ENCODE measurements around the gene TMEM18. TPM values are rescaled to one million over a fixed set of nuclear protein-coding genes. Genes with fewer than 3 reads are reported as not detected.

The TMEM18 gene
- 17.4 TPM for polyA plus RNA-seq (2013, experiment 1 of 2)
- 16.1 TPM for polyA plus RNA-seq (2013, experiment 2 of 2)

DNA sequence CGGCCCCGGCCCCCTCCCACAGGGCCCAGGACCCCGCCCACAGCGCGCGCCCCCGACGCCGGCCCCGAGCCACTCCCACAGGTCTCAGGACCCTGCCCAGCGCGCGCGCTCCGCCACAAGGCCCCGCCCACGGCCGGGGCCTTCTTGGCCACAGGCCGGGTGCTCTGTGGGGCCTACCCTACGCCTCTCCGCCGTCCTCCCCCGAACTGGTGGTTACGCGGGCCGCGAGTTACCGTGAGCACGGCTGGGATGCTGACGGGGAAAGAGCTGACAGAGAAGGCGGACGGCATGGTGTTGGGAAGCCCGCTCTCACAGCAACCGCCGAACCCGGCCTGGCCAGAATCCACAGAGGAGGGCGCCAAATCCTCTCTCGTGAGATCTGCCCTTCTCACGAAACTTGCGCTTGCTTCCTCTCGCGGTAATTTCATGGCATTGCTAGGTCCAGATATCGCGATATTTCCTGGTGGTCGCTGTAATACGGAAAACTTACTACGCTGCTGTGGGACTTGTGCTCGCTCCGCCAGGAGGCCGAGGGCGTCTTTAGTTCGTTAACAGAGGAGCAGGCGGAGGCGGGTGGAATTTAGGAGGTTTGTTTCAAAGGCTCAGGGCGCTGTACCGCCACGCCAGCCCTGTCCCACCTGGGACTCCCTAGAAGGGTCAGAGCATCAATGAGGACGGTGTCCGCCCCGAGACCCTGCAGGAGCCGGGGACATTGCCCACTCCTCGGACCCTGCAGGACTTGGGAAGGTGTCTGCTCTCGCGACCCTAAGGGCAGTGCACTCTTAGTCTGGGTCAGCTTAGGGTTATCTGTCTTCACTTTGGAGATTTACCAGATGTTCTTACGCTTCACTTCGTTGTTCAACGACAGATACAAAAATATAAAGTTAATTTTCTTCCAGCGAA lies at the start of gene TMEM18:
Gene TMEM18 (minus strand): TSS at position 351 of the 903 bp plus-strand sequence. CDS start 61 bp downstream, at position 290.
- WGBS, 2 experiments (ENCODE audit: insufficient coverage in 2 of 2): 1% methylated on average over 51 to 57 of the region's 68 CpGs
- no peaks in the 10 kb centered on the region for H3K9me3 ChIP-seq (ENCODE audit: control insufficient read depth, low read length)
- peaks cover 10% of the 10 kb centered on the region for H3K36me3 ChIP-seq (ENCODE audit: control insufficient read depth, insufficient read depth, low read length)
- H3K4me1 ChIP-seq (ENCODE audit: control insufficient read depth, insufficient read depth, low read length, poor library complexity, severe bottlenecking): peaks cover 14% of the 10 kb centered on the region
- H3K4me3 ChIP-seq (ENCODE audit: extremely low read depth, insufficient read depth, low read length, poor library complexity, severe bottlenecking): peak within 1 kb of the TSS; percentile 70
- peak within 1 kb of the TSS; percentile 100 for H3K27ac ChIP-seq (ENCODE audit: low read depth, low read length, severe bottlenecking)

DNA sequence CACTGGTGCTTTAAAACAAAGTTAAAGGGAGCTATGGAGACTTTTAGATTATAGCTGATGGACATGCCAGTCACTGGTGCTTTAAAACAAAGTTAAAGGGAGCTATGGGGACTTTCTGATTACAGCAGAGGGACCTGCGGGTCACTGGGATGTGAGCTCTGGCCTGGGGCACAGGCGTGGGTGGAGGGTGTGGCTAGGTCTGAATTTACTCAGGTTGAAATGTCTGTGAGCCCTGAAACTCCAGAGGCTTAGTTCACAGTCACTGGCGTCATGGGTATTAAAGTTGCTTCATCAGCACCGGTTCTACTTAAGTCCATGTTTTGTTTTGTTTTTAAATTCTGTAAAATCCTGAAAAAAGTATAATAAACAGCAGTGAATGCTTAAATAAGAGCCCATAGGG lies 49.0 kb upstream of the TMEM18 start:
- Histone ChIP-seq H3K4me1 (ENCODE audit: control insufficient read depth, insufficient read depth, low read length, poor library complexity, severe bottlenecking) (no peaks in the 10 kb centered on the region), H3K27ac (ENCODE audit: low read depth, low read length, severe bottlenecking) (no peak overlapping the region), H3K9me3 (ENCODE audit: control insufficient read depth, low read length) (no peaks in the 10 kb centered on the region), H3K36me3 (ENCODE audit: control insufficient read depth, insufficient read depth, low read length) (no peaks in the 10 kb centered on the region), H3K4me3 (ENCODE audit: extremely low read depth, insufficient read depth, low read length, poor library complexity, severe bottlenecking) (no peak overlapping the region)
- 78 to 87% methylated on average over 2 of the region's 4 CpGs for WGBS, 2 experiments (ENCODE audit: insufficient coverage in 2 of 2)

DNA sequence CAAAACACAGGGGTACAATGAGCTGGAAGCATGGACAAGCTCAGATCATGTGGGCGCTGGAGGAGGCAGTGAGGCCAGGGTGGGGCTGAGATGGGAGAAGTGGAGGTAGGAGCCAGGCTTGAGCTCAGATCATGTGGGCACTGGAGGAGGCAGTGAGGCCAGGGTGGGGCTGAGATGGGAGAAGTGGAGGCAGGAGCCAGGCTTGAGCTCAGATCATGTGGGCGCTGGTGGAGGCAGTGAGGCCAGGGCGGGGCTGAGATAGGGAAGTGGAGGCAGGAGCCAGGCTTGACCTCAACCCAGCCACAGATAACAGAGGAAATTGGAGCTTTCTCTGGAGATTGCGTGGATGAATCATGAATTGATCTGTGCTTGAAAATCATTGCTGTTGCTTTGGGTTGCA lies 48.3 kb upstream of the TMEM18 start:
- H3K27ac ChIP-seq (ENCODE audit: low read depth, low read length, severe bottlenecking): no peak overlapping the region
- WGBS, 2 experiments (ENCODE audit: insufficient coverage in 2 of 2): 86 to 96% methylated on average over 4 of the region's 4 CpGs
- H3K36me3 ChIP-seq (ENCODE audit: control insufficient read depth, insufficient read depth, low read length): no peaks in the 10 kb centered on the region
- no peak overlapping the region for H3K4me3 ChIP-seq (ENCODE audit: extremely low read depth, insufficient read depth, low read length, poor library complexity, severe bottlenecking)
- H3K4me1 ChIP-seq (ENCODE audit: control insufficient read depth, insufficient read depth, low read length, poor library complexity, severe bottlenecking): no peaks in the 10 kb centered on the region
- H3K9me3 ChIP-seq (ENCODE audit: control insufficient read depth, low read length): no peaks in the 10 kb centered on the region

DNA sequence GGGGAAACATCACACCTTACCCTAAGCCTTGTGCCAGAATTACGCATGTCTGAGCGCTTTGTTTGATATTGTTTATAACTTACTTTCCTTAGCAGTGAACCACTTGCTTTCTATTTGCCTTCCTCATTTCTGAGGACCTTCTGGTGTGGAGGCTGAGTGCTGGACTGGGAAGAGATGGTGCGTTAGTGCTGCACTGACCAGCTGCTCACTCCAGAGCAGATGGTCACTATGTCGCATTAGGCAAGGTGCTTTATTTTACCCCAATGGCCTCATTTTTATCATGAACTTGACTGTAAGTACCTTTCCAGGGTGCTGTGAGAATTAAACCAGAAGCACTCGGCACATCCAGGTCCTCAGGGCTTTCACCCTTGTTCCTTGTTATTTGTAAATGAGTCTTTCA lies 46.6 kb upstream of the TMEM18 start:
- 76 to 100% methylated on average over 1 to 3 of the region's 5 CpGs for WGBS, 2 experiments (ENCODE audit: insufficient coverage in 2 of 2)
- Histone ChIP-seq H3K27ac (ENCODE audit: low read depth, low read length, severe bottlenecking) (no peak overlapping the region), H3K4me3 (ENCODE audit: extremely low read depth, insufficient read depth, low read length, poor library complexity, severe bottlenecking) (no peak overlapping the region), H3K4me1 (ENCODE audit: control insufficient read depth, insufficient read depth, low read length, poor library complexity, severe bottlenecking) (no peaks in the 10 kb centered on the region), H3K36me3 (ENCODE audit: control insufficient read depth, insufficient read depth, low read length) (no peaks in the 10 kb centered on the region), H3K9me3 (ENCODE audit: control insufficient read depth, low read length) (no peaks in the 10 kb centered on the region)

DNA sequence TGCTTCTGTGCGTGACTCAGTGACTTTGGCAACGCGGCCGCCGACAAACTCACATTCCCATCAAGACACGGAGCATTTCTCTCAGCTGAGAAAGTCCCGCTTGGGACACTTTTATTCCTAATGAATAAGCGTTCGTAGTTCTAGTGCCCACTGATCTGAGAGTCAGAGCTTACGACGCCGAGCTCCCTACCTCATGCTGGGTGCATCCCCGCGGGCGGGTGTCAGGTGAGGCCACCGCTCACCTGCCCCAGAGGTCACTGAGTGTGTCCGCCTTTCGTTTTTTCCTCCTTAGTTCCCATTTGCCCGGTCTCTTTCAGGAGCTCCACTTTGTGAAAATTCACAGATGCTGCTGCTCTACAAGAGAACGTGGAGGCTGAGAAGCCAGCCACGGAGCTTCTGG lies 43.6 kb upstream of the TMEM18 start:
- H3K4me3 ChIP-seq (ENCODE audit: extremely low read depth, insufficient read depth, low read length, poor library complexity, severe bottlenecking): no peak overlapping the region
- no peak overlapping the region for H3K27ac ChIP-seq (ENCODE audit: low read depth, low read length, severe bottlenecking)
- no peaks in the 10 kb centered on the region for H3K4me1 ChIP-seq (ENCODE audit: control insufficient read depth, insufficient read depth, low read length, poor library complexity, severe bottlenecking)
- no peaks in the 10 kb centered on the region for H3K9me3 ChIP-seq (ENCODE audit: control insufficient read depth, low read length)
- 89 to 92% methylated on average over 19 to 21 of the region's 21 CpGs for WGBS, 2 experiments (ENCODE audit: insufficient coverage in 2 of 2)
- H3K36me3 ChIP-seq (ENCODE audit: control insufficient read depth, insufficient read depth, low read length): no peaks in the 10 kb centered on the region

DNA sequence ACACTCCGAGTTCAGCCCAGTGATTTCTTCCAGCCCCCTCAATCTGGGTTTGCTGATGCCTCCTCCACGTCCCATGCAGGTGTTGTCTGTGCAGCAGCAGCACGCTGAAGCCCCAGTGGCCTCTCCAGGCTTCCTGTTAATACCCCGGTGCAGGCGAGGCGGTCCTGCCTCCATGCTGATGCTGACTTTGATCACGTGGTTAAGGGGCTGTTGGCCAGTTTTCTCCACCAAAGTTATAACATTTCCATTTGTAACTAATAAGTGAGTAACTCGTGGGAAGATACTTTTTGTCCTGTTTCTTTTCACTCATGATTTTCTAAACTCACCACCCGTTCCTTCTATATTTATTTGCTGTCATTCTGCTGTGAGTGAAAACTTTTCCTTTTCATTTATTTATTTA lies 42.5 kb upstream of the TMEM18 start:
- H3K4me3 ChIP-seq (ENCODE audit: extremely low read depth, insufficient read depth, low read length, poor library complexity, severe bottlenecking): no peak overlapping the region
- H3K27ac ChIP-seq (ENCODE audit: low read depth, low read length, severe bottlenecking): no peak overlapping the region
- WGBS, 2 experiments (ENCODE audit: insufficient coverage in 2 of 2): 75 to 79% methylated on average over 5 to 6 of the region's 9 CpGs
- H3K9me3 ChIP-seq (ENCODE audit: control insufficient read depth, low read length): no peaks in the 10 kb centered on the region
- H3K4me1 ChIP-seq (ENCODE audit: control insufficient read depth, insufficient read depth, low read length, poor library complexity, severe bottlenecking): no peaks in the 10 kb centered on the region
- H3K36me3 ChIP-seq (ENCODE audit: control insufficient read depth, insufficient read depth, low read length): no peaks in the 10 kb centered on the region

DNA sequence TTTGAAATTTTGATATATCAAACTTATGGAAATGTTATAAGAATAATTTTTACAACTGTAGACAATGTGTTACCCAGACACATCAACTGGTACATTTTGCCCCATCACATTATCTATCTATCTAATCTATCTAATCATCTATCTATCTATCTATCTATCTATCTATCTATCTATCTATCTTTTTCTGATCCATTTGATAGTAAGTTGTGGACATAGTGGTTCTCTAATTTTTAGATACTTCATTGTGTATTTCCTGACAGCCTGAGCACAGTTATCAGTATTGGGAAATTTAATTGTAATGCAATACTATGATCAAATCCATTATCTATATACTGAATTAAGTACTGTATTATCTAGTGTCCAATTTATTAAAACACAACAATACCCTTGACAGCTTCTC lies 42.0 kb upstream of the TMEM18 start:
- Histone ChIP-seq H3K4me3 (ENCODE audit: extremely low read depth, insufficient read depth, low read length, poor library complexity, severe bottlenecking) (no peak overlapping the region), H3K36me3 (ENCODE audit: control insufficient read depth, insufficient read depth, low read length) (no peaks in the 10 kb centered on the region), H3K9me3 (ENCODE audit: control insufficient read depth, low read length) (no peaks in the 10 kb centered on the region), H3K4me1 (ENCODE audit: control insufficient read depth, insufficient read depth, low read length, poor library complexity, severe bottlenecking) (no peaks in the 10 kb centered on the region), H3K27ac (ENCODE audit: low read depth, low read length, severe bottlenecking) (no peak overlapping the region)

DNA sequence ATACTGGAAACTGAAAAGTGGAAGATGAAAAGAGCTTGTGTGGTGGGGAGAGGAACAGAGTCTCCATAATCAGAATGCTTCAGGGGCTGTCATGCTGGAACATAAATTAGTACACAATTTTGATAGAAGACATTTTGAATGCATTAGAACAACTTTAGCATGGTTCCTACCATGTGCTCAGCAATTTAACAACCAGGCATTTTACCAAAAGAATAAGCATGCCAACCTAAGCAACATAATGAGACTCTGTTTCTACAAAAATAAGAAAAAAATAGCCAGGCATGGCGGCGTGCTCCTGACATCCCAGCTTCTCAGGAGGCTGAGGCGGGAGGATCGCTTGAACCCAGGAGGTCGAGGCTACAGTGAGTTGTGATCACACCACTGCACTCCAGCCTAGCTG lies 40.5 kb upstream of the TMEM18 start:
- H3K9me3 ChIP-seq (ENCODE audit: control insufficient read depth, low read length): no peaks in the 10 kb centered on the region
- H3K27ac ChIP-seq (ENCODE audit: low read depth, low read length, severe bottlenecking): no peak overlapping the region
- no peak overlapping the region for H3K4me3 ChIP-seq (ENCODE audit: extremely low read depth, insufficient read depth, low read length, poor library complexity, severe bottlenecking)
- H3K4me1 ChIP-seq (ENCODE audit: control insufficient read depth, insufficient read depth, low read length, poor library complexity, severe bottlenecking): no peaks in the 10 kb centered on the region
- H3K36me3 ChIP-seq (ENCODE audit: control insufficient read depth, insufficient read depth, low read length): no peaks in the 10 kb centered on the region
- WGBS, 2 experiments (ENCODE audit: insufficient coverage in 2 of 2): 91 to 100% methylated on average over 3 to 4 of the region's 5 CpGs

DNA sequence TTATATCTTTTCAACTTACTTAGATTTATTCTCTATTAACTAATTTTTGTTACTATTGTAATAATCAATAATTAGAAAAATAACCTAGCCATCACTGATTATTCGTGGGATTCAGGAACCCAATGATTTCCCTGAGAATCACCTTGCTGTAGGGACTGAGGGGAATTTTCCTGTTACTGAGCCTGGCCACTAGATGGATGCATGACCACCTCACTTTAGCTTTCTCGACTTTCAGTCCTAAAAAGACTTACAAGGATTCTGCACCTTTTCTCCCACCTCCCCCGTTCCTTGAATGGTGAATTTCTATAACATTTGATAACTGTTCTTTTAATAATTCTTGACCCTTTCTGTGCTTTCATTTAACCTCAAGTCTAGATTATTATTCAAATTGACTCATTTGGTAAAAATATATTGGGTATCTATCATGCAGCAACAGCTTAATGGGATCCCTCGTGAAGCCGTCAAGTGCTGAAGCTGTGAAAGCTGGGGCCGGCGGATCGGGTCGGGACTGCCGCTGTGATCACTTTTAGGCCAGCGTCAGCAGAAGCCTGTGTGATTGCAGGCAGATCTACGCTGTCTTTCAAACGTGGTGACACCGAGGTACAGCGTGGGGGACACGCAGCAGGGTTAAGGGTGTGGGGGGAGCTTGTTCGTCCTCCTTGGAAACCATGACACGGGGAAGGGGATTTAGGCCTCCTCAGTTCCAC lies 38.8 kb upstream of the TMEM18 start:
- no peaks in the 10 kb centered on the region for H3K9me3 ChIP-seq (ENCODE audit: control insufficient read depth, low read length)
- no peak overlapping the region for H3K4me3 ChIP-seq (ENCODE audit: extremely low read depth, insufficient read depth, low read length, poor library complexity, severe bottlenecking)
- no peak overlapping the region for H3K27ac ChIP-seq (ENCODE audit: low read depth, low read length, severe bottlenecking)
- WGBS, 2 experiments (ENCODE audit: insufficient coverage in 2 of 2): 55 to 73% methylated on average over 9 to 16 of the region's 18 CpGs
- H3K36me3 ChIP-seq (ENCODE audit: control insufficient read depth, insufficient read depth, low read length): no peaks in the 10 kb centered on the region
- H3K4me1 ChIP-seq (ENCODE audit: control insufficient read depth, insufficient read depth, low read length, poor library complexity, severe bottlenecking): no peaks in the 10 kb centered on the region

DNA sequence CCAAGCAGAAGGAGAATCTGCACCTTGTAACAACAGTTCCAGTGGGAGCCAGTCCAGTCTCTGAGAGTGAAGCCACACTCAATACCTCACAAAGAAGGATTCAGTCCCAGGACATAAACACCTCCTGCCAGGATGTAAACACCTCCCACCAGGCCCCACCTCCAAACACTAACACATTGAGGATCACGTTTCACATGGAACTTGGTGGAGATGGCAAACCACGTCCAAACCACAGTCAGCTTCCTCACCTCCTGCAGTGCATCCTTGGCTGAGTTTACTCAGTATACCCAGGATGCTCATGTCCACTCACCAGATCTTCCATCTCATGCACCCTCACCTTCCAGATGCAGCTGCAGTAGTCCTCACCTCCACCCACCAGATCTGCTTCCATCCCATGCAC lies 37.8 kb upstream of the TMEM18 start:
- Histone ChIP-seq H3K4me1 (ENCODE audit: control insufficient read depth, insufficient read depth, low read length, poor library complexity, severe bottlenecking) (no peaks in the 10 kb centered on the region), H3K4me3 (ENCODE audit: extremely low read depth, insufficient read depth, low read length, poor library complexity, severe bottlenecking) (no peak overlapping the region), H3K36me3 (ENCODE audit: control insufficient read depth, insufficient read depth, low read length) (no peaks in the 10 kb centered on the region), H3K9me3 (ENCODE audit: control insufficient read depth, low read length) (no peaks in the 10 kb centered on the region), H3K27ac (ENCODE audit: low read depth, low read length, severe bottlenecking) (no peak overlapping the region)
- WGBS, 2 experiments (ENCODE audit: insufficient coverage in 2 of 2): 59 to 69% methylated on average over 2 of the region's 2 CpGs
